Sigmoid colon (tissue), 4 donors: ENCODE data around the gene DNAI1.

Experiments used
- CTCF ChIP-seq, 4 experiments: fragments of 450-650 bp in 3 of 4; fragments of 200-600 bp in 1 of 4; IDR thresholded peaks; one replicate each; pipeline ENCODE4 v1.5.1; 2016 to 2019; ENCODE audit warnings: antibody characterized with exemption in 4 of 4, mild to moderate bottlenecking in 3 of 4, moderate library complexity in 2 of 4
- EP300 ChIP-seq, 4 donors: sonication (generic); formaldehyde crosslinking; IDR thresholded peaks; one replicate each; pipeline ENCODE4 v1.6.1; 2017; ENCODE audit warnings: antibody characterized with exemption in 4 of 4
- POLR2A ChIP-seq, 2 donors: fragments of 450-650 bp; IDR thresholded peaks; one replicate each; pipeline ENCODE4 v1.6.1; 2016; ENCODE audit warnings: antibody characterized with exemption in 2 of 2, mild to moderate bottlenecking in 2 of 2, moderate library complexity in 2 of 2
- POLR2AphosphoS5 ChIP-seq, 4 donors: sonication (generic); formaldehyde crosslinking; IDR thresholded peaks; one replicate each; pipeline ENCODE4 v1.6.1; 2017; ENCODE audit warnings: antibody characterized with exemption in 4 of 4

GRCh38 chr9:34521406-34522045 lies 62.9 kb downstream of the DNAI1 start:
- TF ChIP-seq EP300 (IDR thresholded peaks at IDR 0.05) (no peak), CTCF (IDR thresholded peaks at IDR 0.05) (no peak), POLR2AphosphoS5 (IDR thresholded peaks at IDR 0.05) (no peak), POLR2A (IDR thresholded peaks at IDR 0.05) (no peak)
